Stimulated activated CD4-positive, alpha-beta T cell treated with anti-CD3 and anti-CD28 coated beads, Interleukin-1b, Interleukin-23, amount 100 ng/mL, for 4 hours (primary cell): ENCODE measurements around the gene FHIT.

ENCODE experiments used
- DNase-seq, 2 donors: peaks; one replicate each; pipeline ENCODE4 v3.0.0-alpha.2; 2020; ENCODE audit warnings: low read depth in 2 of 2

FHIT gene

GRCh38 chr3:60841355-60841754, 409.9 kb downstream of the FHIT start:
- no peak for DNase-seq

- no peak for DNase-seq
Observed at GRCh38 chr3:60839246-60839645, 412.0 kb downstream of the FHIT start.

- DNase-seq: no peak
Observed at GRCh38 chr3:60835796-60836195, 415.5 kb downstream of the FHIT start.

GRCh38 chr3:60829058-60829457, 422.2 kb downstream of the FHIT start:
- DNase-seq: no peak

- no peak for DNase-seq
Observed at GRCh38 chr3:60827666-60828065, 423.6 kb downstream of the FHIT start.

- DNase-seq: no peak
Observed at GRCh38 chr3:60826511-60826910, 424.7 kb downstream of the FHIT start.

GRCh38 chr3:60812502-60812901, 438.8 kb downstream of the FHIT start:
- DNase-seq: no peak

GRCh38 chr3:60810881-60811280, 440.4 kb downstream of the FHIT start:
- DNase-seq: no peak

- DNase-seq: no peak
Observed at GRCh38 chr3:60809857-60810610, 441.2 kb downstream of the FHIT start.

GRCh38 chr3:60803216-60804173, 447.8 kb downstream of the FHIT start:
- DNase-seq: no peak

GRCh38 chr3:60801307-60801706, 449.9 kb downstream of the FHIT start:
- no peak for DNase-seq

- no peak for DNase-seq
Observed at GRCh38 chr3:60798456-60798855, 452.8 kb downstream of the FHIT start.

- DNase-seq: no peak
Observed at GRCh38 chr3:60792249-60792852, 458.9 kb downstream of the FHIT start.

GRCh38 chr3:60788185-60788584, 463.1 kb downstream of the FHIT start:
- no peak for DNase-seq

GRCh38 chr3:60781935-60782334, 469.3 kb downstream of the FHIT start:
- no peak for DNase-seq

- DNase-seq: no peak
Observed at GRCh38 chr3:60779637-60780036, 471.6 kb downstream of the FHIT start.

- DNase-seq: no peak
Observed at GRCh38 chr3:60775985-60776384, 475.3 kb downstream of the FHIT start.

GRCh38 chr3:60774617-60775016, 476.6 kb downstream of the FHIT start:
- no peak for DNase-seq

- DNase-seq: no peak
Observed at GRCh38 chr3:60772584-60772983, 478.7 kb downstream of the FHIT start.

GRCh38 chr3:60771766-60772165, 479.5 kb downstream of the FHIT start:
- no peak for DNase-seq

- no peak for DNase-seq
Observed at GRCh38 chr3:60770532-60770931, 480.7 kb downstream of the FHIT start.

- DNase-seq: no peak
Observed at GRCh38 chr3:60767536-60767935, 483.7 kb downstream of the FHIT start.
